GM21447 (cell line): ENCODE results near the gene BIRC7.
"Not testable (repeated sequence)": the region's sequence is repeated elsewhere in the genome, so short reads cannot be mapped to it uniquely, and the experiment has no call there.

Source experiments
- ATAC-seq: cut with Tn5 transposase; IDR thresholded peaks from one replicate; pipeline ENCODE4 v1.9.1; 2021; ENCODE audit not compliant: unreplicated experiment

Gene BIRC7

DNA sequence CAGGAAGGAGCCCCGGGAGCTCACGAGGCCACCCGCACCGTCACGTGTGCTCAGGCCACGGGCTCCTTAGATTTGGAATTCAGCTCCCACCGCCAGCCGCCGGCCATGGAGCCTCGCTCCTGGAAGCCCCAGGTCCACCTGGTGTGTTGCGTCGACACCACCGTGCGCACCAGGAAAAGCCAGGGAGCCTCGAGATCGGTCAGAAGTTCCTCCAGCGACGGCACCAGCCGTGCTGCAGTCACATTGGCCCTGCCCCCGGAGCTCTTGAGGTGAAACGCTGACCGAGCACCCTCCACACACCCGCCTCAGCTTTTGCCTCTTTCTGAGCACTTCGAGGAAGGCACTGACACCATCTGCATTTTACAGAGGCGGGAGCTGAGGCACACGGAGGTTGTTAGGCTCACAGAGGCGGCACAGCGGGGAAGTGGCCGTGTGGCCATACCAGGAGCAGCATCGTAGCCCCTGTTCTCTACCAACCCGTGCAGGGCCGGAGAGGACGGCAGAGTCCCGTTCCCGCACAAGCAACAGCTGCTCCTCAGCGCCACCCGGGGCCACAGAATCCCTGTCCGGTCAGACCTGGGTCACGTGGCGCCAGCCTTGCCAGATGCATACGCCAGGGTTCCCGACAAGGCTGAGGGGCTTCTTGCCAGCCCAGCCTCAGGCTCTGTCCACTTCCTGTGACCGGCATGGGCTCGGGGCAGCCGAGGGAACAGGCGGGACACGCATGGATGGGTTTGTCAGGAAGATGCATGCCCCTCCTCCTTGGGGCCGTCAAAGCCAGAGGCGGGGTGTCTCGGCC, 11.0 kb downstream of the BIRC7 start:
- no peak for ATAC-seq

DNA sequence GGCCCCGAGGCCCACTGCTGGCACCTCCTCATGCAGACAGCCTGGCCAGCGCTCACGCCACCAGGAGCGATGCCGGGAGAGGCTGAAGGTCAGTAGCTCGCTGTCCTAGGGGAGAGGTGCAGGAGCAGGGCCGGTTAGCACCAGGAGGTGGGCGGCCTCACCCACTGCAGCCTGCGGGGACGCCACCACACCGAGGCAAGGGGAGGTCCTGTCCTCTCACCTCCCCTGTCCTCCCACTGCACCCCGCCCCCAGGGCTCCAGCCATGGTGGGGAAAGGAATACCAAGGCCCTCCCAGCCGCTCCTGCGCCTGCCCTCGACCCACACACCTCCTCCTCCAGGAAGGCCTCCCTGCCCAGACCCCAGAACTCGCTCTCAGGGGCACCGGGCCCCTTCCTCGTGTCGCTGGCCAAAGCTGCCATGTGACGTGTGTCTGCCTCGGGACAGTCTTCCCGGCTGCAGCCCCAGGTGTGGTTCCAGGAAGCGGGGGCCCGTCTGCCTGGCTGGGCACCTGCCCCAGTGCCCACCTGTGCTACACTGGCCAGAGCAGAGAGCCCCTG, 12.0 kb downstream of the BIRC7 start:
- no peak for ATAC-seq

DNA sequence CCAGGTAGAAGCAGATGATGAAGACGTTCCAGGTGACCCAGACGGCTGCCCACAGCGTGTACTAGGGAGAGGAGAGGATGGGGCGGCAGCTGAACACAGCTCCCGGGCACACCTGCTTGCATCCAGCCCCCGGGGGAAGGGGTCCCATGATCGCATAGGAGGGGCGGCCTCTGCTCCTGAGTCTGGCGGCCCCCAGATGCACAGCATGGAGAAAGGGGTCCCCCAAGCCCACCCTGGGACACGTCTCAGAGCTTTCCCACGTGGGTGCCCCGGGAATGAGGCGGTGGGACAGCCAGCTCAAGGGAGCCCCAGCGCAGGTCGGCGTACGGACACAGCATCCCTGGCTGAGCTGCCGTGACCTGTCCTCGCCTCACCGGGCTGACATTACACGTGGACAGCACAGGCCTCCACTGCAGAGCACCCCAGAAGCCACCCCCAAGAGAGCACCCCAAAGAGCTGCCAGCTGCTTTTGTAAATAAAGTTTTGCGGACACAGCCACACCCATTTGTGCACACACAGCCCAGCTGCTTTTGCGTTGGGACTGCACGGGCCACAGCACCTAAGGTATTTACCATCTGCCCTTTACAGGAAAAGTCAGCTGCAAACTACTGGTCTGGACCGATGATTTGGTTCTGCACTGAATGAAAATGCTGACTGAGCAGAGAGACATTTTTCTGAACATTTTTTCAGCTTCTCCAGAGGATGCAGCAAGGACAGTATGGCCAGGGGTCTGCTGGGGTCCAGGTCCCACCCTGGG, 13.3 kb downstream of the BIRC7 start:
- ATAC-seq, result no peak

DNA sequence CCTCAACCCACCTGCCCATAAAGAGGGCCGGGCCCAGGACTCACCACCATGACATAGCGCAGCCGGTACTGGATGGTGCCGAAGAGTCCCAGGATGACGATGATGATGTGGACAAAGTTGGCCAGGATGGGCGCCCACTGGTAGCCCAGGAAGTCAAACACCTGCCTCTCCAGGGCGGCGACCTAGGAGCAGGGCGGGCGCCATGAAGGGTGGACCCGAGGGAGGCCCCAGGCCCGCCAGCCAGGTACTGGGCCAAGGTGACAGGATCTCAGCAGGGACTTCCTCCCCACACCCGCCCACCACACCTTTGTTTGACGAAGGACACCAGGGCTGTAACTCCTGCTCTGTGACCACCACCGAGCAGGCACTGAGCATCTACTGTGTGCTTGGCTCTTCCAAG, 14.2 kb downstream of the BIRC7 start:
- ATAC-seq, result no peak

DNA sequence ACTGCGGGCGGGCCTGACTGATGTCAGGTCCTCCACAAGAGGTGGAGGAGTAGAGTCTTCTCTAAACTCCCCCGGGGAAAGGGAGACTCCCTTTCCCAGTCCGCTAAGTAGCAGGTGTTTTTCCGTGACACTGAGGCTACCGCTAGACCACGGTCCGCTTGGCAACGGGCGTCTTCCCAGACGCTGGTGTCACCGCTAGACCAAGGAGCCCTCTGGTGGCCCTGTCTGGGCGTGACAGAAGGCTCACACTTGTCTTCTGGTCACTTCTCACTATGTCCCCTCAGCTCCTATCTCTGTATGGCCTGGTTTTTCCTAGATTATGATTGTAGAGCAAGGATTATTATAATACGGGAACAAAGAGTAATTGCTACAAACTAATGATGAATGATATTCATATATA, 15.6 kb downstream of the BIRC7 start:
- not testable (repeated sequence) for ATAC-seq

DNA sequence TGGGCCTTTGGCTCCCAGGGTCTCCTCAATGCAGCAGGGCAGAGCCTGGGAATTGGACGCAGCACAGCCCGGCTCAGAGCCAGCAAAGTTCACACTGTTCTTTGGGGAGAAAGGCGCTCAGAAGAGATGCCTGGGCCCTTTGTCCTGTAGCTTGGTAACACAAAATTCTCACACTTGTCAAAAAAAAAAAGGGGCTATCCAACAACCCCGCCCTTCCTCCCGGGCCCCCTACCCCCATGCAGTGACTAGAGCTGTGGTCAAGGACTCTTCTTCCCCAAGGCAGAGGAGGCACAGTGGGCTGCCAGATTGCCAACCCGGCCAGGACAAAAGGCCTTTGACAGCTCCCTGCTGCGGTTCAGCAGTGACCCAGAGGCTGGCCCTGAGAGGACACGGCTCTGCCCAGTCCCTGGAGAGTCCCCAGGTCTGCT, 16.6 kb downstream of the BIRC7 start:
- ATAC-seq, result no peak

DNA sequence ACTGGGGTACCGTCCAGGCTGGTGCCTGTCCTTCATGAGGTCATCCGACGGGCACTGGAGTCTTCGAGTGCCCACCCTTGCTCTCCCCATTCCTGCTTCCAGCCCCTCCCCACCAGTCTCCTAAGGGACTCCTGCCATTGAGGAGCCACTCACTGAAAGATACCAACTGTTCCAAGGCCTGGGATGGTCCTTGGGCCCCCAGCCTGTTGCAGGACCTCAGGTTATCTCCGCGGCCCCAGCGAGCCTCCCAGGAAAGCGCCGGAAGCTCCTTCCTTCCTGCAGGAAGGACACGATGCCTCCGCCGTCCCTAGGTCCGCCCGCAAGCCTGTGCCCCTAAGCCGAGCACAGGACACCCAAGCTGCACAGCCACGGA, 17.3 kb downstream of the BIRC7 start:
- no peak for ATAC-seq

DNA sequence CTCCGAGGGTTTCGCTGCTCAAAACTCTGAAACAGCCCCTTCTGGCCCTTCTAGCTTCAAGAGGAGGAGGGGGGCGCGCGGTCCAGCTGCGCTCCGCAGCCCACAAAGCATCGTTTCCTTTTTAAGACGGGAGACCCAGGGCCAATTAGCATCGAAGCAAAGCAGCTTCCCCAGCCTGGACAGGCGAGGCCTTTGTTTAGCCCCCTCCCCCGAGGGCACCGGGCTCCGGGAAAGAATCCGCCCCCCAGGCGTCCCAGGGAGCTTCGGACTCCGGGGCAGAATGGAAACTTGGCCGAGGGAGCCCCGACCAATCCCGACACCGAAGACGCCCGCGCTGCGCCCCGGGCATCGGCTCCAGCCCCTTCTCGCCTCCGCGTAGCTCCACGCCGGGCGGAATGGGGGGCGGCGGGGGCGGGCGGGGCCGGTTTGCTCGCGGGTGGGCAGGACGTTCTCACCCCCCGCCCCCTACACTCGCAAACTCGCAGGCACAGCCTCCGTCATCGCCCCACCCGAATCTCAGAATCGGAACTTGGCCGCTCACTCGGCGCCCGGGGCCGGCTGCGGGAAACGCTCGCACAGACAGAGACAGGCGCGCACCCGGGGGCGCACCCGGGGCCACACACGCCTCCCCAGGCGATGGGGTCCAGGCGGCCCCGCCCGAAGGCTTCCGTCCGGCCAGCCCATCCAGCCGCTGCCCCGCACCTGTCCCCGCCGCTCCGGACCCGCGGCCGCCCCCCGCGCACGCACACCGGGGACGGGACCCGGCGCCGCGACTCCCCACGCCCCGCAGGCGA, 17.9 kb downstream of the BIRC7 start:
- no peak for ATAC-seq

DNA sequence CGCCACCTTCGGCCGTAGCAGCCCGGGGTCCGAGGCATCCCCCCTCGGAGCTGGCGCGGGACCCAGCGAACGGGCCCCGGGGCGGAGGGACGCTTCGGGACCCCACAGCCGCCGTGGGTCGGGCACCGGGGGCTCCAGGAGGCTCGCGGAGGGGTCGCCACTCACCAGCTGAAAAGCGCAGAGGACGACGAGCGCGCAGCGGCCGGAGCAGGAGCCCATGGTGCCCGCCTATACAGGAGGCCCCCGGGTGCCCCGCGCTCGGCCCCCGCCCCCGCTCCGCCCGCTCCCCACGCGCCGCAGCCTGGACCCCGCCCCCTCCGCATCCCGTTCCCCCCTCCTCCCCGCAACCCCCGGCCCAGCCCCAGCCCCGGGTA, 18.5 kb downstream of the BIRC7 start, which contains the start of gene NKAIN4:
TSS of gene NKAIN4 (minus strand) at position 232 of the 374 bp plus-strand sequence. CDS start at position 219, 13 bp downstream.
- ATAC-seq, result no peak

DNA sequence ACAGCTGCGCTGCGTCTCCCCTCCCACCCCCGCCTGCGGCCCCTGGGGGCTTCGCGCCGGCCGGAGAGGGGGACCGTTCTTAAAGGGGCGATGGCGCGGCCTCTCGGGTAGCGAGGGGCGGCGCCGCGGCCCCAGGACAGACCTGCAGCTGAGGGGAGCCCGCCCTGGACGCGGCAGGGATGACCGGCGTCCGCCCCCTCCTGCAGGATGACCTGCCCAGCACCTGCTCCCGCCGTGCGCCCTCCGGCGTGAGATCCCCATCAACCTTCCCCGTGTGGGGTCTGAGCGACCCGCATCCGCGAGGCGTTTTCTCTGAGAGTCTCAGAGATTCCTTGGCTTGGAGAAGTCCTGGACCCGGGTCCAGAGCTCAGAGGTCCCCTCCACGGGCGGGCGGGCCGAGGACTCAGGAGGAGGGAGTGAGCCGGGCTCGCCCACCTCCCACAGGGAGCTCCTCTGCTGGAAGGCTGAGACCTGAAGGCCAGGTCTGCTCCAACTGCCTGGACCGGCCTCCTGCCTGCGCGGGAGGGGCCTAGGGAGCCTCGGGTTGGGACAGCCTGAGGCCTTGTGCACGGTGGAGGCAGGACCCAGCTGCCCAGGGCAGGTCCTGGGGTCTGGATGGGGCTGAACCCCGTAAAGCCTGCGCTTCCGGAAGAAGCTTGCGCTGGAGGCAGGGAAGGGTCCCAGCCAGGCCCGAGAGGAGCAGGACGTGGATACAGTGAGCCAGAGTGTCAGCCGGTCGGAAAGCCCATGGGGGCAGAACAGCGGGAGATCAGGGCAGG, 19.1 kb downstream of the BIRC7 start:
- ATAC-seq, result no peak

DNA sequence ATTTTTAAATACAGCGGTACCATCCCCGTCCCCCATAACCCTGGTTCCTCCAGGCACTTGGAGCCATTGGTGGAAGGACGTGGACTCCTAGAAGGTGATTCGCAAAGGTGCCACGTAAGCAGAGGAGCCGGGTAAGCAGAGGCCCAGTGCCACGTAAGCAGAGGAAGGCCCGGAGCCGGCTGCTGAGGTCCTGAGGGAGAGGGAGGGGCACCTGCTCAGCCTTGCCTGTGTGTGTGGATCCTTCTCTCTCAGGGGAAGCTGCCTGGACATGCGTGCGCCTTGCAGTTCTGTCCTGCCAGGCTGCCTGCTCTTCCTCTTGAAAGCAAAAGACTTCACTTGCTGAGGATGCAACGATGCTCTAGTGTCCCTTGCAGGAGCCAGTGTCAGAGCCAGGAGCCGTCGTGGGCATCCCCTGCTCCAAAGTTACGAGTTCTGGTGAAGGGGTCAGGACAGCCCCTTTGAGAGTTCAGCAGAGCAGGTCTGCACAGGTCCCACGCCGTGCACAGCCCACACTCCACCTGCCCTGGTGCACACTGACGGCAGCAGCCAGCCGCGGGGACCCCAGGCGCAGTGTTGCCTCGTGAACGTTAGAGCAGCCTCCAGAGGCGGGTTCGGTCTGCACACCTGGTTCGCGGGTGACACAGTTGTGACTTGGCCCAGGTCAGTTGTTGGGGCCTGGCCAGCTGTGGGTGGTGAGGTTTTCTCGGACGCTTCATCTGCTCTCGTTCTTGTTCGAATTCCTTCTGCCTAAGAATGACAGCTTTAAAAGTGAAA, 20.4 kb downstream of the BIRC7 start:
- no peak for ATAC-seq

DNA sequence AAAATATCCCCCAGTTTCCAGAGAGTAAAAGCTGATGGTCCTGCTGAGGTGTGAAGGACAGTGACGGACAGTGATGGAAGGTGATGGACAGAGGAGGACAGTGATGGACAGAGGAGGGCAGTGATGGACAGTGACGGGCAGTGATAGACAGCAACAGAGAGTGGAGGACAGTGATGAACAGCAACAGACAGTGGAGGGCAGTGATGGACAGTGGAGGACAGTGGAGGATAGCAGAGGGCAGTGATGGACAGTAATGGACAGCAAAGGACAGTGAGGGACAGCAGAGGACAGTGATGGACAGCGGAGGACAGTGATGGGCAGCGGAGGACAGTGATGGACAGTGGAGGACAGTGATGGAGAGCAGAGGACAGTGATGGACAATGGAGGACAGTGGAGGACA, 21.2 kb downstream of the BIRC7 start:
- no peak for ATAC-seq

DNA sequence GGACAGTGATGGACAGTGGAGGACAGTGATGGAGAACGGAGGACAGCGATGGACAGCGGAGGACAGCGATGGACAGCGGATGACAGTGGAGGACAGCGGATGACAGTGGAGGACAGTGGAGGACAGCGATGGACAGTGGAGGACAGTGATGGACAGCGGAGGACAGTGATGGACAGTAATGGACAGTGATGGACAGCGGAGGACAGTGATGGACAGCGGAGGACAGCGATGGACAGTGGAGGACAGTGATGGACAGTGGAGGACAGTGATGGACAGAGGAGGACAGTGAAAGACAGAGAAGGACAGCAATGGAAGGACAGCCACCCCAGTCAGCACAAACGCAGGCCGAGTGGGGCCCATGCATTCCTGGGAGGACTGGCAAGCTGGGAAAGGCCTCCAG, 21.9 kb downstream of the BIRC7 start:
- ATAC-seq, result no peak

DNA sequence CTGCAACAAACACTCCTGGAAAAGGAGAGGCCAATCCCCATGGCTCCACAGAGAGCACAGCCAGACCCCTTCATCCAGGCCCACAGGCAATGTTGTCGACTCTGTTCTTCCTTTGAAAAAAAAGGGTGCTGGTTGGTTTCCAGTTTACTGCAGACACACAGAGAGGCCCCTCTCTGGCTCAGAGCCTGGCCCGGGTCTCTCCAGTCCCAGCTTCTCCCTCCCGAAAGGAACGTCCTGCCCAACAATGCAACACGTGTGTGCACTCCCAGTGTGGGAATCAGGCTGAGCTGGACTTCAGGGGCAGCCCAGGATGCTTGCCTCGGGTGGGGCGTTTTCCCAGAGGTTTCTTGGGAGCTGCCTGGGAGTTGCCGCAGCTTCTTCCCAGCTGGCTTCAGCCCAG, 23.1 kb downstream of the BIRC7 start:
- no peak for ATAC-seq

DNA sequence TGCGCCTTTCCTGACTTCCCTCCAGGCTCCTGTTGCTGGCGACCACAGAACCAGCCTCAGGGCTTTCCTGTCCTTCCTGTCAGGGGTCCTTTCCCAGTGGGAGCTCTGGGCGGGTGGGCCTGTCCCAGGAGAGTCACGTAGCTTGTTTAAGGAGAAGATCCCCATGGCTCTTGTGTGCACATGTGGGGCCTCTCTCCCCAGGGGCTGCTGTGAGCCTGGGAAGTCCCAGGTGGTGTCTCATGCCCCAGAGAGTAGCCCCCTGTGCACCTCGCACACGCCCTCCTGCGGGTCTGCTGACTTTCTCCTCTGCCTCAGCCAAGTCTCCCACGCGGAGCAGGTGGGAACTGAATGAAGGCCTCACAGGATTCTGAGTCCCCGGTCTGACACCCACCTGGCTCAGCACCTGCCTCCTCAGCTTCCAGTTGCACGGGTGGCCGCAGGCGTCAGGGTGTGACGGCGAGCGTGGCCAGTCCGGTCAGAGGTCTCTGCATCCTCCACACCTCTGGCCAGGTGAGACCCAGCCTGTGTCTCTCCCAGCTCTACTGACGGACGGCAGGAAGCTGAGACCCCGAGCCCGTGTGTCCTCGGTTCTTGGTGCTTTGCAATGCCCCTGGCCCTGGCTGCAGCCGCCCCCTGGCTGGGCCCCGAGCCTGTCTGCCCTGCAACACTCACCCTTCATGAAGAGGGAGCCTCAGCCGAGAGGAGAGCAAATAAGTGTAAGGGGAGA, 24.2 kb downstream of the BIRC7 start:
- ATAC-seq, result no peak

DNA sequence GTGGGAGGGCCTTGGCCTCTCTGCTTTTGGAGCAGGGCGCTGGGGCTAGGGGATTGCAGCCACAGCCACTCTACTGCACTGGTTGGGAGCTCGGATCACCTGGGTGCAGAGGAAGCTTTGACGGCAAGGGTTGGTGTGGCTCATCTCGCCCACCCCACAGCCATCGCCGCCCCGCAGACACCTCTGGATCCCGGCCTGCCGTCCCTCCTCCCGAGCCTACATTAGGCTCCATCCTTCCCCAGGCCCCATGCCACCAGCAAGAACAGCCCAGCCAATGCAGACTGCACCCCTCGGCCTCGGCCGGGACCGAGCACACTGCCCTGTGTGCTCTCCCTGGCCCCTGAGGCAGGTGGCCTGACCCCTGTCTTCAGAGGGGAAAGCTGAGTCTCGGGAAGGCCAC, 24.8 kb downstream of the BIRC7 start:
- no peak for ATAC-seq

DNA sequence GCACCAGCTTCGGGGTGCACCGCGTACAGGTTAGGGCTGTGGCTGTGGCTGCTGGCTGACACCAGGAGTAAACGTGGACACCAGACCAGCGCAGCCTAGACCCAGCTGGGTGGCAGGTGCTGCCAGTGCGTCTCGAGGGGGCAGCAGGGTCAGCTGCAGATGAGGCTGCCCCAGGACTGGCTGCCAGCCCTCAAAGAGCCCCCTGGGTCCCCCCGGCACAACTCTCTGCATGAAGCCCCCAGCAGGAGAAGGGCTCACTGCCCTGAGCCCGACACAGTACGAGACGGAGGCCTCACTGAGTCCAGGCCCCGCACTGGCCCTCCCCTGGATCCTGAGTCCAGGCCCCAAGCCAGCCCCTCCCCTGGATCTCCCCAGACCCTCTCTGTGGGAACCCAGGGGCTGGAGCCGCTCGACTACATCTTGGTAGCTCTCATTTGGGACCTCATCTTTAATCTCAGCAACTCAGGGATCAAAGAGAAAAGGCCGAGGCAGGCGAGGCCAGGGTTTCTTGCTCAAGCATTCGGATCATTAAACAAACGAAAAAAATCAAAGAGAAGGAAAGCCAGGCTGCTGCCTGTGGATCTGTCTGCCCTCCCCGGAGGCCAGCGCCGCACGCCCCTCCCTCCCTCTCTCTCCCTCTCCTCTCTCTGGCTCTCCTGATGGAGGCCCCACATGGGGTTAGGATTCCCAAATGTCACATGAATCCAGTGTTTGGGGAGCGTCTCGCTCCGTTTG, 25.5 kb downstream of the BIRC7 start:
- no peak for ATAC-seq

DNA sequence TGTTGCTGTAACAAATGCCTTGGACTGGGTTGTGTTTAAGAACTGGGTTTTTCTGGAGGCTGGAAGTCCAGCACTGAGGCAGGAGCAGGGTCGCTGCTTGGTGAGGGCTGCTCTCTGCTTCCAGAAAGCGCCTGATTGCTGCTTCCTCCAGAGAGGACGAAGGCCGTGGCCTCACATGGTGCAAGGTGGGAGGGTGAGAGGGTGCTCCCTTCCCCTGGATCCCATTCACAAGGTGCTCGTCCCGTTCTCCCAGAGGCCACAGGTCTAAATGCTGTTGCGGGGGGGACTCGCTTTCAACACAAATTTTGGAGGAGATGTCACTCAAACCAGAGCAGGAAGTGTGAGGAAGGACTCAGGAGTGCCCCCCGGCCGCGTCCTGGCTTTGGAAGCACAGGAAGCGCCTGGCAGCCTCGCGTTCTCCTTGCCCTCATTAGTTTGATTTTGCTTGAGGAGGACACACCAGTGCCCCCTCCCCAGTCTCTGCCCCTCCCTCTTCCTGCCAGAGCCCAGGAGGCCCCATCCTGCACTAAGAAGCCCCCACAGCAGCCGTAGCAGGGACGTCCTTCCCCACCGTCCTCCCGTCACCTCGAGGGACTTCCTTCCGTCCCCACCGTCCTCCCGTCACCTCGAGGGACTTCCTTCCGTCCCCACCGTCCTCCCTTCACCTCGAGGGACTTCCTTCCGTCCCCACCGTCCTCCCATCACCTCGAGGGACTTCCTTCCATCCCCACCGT, 26.3 kb downstream of the BIRC7 start:
- ATAC-seq, result no peak
